Thyroid gland (tissue), 4 donors: ENCODE measurements around the gene STAT1. TPM values are rescaled to one million over a fixed set of nuclear protein-coding genes. Genes with fewer than 3 reads are reported as not detected.
A peak's percentile ranks its signal among the peaks of the same experiment; 100 is the strongest.
"Not testable (repeated sequence)": the region's sequence is repeated elsewhere in the genome, so short reads cannot be mapped to it uniquely, and the experiment has no call there.

Source experiments
- DNase-seq, 2 donors: peaks; one replicate each; pipeline ENCODE4 v3.0.0-alpha.2; 2019
- H3K27ac ChIP-seq, 3 donors: fragments of 200-600 bp; sonication (generic); 1 replicate in 2 of 3; 2 replicates in 1 of 3; pipeline ENCODE4 v1.5.1; 2016 to 2019; ENCODE audit warnings: mild to moderate bottlenecking in 1 of 3, moderate library complexity in 1 of 3
- H3K27me3 ChIP-seq: fragments of 200-600 bp; sonication (generic); one replicate; pipeline ENCODE4 v1.5.1; 2019
- H3K36me3 ChIP-seq, 2 donors: fragments of 200-600 bp; sonication (generic); one replicate each; pipeline ENCODE4 v1.5.1; 2016 to 2019
- H3K4me1 ChIP-seq, 2 donors: fragments of 200-600 bp; sonication (generic); one replicate each; pipeline ENCODE4 v1.5.1; 2017 to 2019
- H3K4me3 ChIP-seq, 3 donors: fragments of 200-600 bp; sonication (generic); replicated peaks in 1 of 3; 1 replicate in 2 of 3; 2 replicates in 1 of 3; pipeline ENCODE4 v1.5.1; 2016; ENCODE audit warnings: mild to moderate bottlenecking in 1 of 3
- H3K9me3 ChIP-seq: fragments of 200-600 bp; sonication (generic); one replicate; pipeline ENCODE4 v1.5.1; 2017
- POLR2A ChIP-seq, 2 donors: fragments of 450-650 bp; IDR thresholded peaks; one replicate each; pipeline ENCODE4 v1.6.1; 2017; ENCODE audit warnings: antibody characterized with exemption in 2 of 2, mild to moderate bottlenecking in 2 of 2, moderate library complexity in 1 of 2
- WGBS, 2 donors: methylation state at CpG; one replicate each; pipeline ENCODE4 v1.1.5; 2017; 5-methylcytosine and 5-hydroxymethylcytosine counted together
- intact Hi-C: fragments of 100-400 bp; cut with DNase I; formaldehyde crosslinking; loops from one replicate; pipeline ENCODE4 v1.15.1; 2023
- total RNA-seq, 4 donors: library from RNA; depleted of rRNA; stranded (reverse); fragments of >200 nt; gene quantifications; one replicate each; pipeline ENCODE4 v1.2.3, GENCODE V29; 2016
- TF ChIP-seq, protein P1 (sequence below), 6 experiments: fragments of 200-600 bp in 3 of 6; fragments of 450-650 bp in 3 of 6; sonication (generic) in 3 of 6; IDR thresholded peaks; one replicate each; pipeline ENCODE4 v1.5.1; 2016 to 2019; ENCODE audit warnings: antibody characterized with exemption in 6 of 6, mild to moderate bottlenecking in 2 of 6, inconsistent platforms in 1 of 6, moderate library complexity in 1 of 6

The STAT1 gene
- total RNA-seq, 4 donors from 2014 or later = 38.0 to 87.7 (median 61.3) TPM

DNA sequence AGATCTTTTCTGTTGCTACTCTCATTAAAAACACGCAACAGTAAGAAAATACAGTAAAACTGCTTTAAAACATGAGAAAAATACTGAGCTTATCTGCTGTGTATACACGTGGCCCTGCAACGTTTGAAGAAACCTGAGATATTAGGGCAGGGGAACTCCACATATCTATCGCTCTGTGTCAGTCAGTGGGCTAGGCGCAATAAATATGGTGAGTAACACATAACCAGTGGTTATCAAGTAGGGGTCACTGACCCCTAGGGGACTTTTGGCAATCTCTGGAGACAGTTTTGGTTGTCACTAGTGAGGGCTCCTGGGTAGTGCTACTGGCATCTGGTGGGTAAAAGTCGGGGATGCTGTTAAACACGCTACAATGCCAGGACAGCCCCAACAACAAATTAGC is 14.9 kb downstream of the STAT1 start:
- Histone ChIP-seq H3K27ac (no peak overlapping the region), H3K9me3 (no peaks in the 10 kb centered on the region), H3K27me3 (no peaks in the 10 kb centered on the region), H3K4me1 (no peaks in the 10 kb centered on the region), H3K4me3 (no peak overlapping the region), H3K36me3 (peaks cover 67 to 76% of the 10 kb centered on the region in 2 donors)
- no peak for DNase-seq
- TF ChIP-seq, protein P1, sequence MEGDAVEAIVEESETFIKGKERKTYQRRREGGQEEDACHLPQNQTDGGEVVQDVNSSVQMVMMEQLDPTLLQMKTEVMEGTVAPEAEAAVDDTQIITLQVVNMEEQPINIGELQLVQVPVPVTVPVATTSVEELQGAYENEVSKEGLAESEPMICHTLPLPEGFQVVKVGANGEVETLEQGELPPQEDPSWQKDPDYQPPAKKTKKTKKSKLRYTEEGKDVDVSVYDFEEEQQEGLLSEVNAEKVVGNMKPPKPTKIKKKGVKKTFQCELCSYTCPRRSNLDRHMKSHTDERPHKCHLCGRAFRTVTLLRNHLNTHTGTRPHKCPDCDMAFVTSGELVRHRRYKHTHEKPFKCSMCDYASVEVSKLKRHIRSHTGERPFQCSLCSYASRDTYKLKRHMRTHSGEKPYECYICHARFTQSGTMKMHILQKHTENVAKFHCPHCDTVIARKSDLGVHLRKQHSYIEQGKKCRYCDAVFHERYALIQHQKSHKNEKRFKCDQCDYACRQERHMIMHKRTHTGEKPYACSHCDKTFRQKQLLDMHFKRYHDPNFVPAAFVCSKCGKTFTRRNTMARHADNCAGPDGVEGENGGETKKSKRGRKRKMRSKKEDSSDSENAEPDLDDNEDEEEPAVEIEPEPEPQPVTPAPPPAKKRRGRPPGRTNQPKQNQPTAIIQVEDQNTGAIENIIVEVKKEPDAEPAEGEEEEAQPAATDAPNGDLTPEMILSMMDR (IDR thresholded peaks at IDR 0.05) = no peak
- TF ChIP-seq POLR2A (IDR thresholded peaks at IDR 0.05) = no peak
- 92 to 94% methylated on average over 7 of the region's 7 CpGs for WGBS, 2 donors
- intact Hi-C loops = no loop called here

DNA sequence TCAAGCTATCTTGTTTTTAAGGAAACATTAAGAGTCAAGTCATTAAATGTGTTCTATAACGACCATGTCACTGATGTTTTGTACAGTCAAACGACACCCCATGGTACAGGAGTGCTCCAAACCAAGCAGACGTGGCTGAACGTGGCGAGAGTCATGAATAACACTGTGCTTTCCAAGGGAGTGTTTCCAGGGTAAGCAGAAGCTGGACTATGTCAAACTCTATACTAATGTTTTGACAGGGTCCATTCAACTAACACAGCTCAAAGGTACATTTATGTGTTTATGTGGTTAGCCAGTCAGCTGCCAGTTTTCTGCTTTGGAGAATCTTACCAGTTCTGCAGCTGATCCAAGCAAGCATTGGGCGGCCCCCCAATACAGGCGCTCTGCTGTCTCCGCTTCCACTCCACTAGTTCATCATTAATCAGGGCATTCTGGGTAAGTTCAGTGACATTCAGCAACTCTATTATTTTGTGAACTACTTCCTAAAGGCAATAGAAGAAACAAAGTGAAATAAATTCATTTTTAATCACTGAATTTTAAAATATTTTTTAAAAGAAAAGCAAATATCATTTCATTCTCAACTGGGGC is 16.4 kb downstream of the STAT1 start:
- TF ChIP-seq, protein P1 (IDR thresholded peaks at IDR 0.05) = no peak
- TF ChIP-seq POLR2A (IDR thresholded peaks at IDR 0.05) = no peak
- H3K9me3 ChIP-seq = no peaks in the 10 kb centered on the region
- peaks cover 66 to 74% of the 10 kb centered on the region in 2 donors for H3K36me3 ChIP-seq
- no peak for DNase-seq
- intact Hi-C loops = no loop called here
- no peaks in the 10 kb centered on the region for H3K27me3 ChIP-seq
- H3K4me1 ChIP-seq = no peaks in the 10 kb centered on the region
- no peak overlapping the region for H3K4me3 ChIP-seq
- 85 to 95% methylated on average over 8 of the region's 8 CpGs for WGBS, 2 donors
- no peak overlapping the region for H3K27ac ChIP-seq

DNA sequence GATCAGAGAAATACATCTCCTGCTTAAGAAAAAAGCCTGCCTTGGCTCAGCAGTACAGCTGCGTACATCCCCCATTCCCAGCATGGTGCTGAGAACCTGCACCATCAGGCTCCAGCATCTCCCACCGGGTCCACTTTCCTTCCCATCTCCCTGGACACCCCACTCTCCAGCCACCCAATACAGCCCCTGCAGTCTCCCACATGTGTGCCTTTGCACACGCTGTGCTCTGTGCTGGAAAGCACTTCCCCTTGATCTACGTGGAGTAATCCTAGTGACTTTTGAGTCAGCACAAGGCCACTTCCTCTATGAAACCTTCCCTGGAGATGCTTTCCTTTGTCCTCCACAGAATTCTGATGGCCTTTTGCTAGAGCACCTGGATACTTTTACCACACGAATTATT is 17.0 kb downstream of the STAT1 start:
- WGBS, 2 donors = 87% methylated on average over 5 of the region's 5 CpGs
- intact Hi-C loops = no loop called here
- TF ChIP-seq, protein P1 (IDR thresholded peaks at IDR 0.05) = no peak
- TF ChIP-seq POLR2A (IDR thresholded peaks at IDR 0.05) = no peak
- peaks cover 66 to 67% of the 10 kb centered on the region in 2 donors for H3K36me3 ChIP-seq
- H3K27ac ChIP-seq = no peak overlapping the region
- H3K4me1 ChIP-seq = no peaks in the 10 kb centered on the region
- no peaks in the 10 kb centered on the region for H3K27me3 ChIP-seq
- no peak for DNase-seq
- no peak overlapping the region for H3K4me3 ChIP-seq
- no peaks in the 10 kb centered on the region for H3K9me3 ChIP-seq

DNA sequence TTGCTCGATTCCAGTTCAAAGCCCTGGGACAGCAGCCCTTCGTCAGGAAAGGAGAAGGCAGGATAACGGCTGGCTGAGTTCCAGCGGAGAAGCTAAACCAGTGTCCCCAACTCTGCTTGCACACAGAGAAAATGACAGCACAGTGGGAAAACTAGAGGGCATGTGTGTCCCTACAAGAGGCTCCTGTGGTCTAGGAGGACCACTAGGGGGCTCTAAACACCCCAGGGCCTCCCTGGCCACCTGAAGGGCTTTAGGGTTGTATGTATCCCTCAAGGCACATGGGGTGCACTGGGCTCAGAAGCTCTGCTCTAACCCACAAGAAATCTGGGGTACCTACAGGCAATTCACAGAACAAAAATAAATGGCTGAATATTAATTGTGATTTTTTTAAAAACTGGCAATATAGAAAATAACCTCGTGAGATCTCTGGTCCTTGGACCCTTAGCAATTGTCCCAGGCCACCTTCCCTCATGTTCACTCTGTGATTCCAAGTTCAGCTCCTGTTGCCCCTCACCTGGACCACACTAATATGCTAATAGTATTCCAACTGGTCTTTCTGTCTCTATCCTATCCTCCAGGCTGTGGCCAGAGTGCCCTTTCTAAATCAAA is 17.5 kb downstream of the STAT1 start:
- no peak for TF ChIP-seq POLR2A (IDR thresholded peaks at IDR 0.05)
- TF ChIP-seq, protein P1 (IDR thresholded peaks at IDR 0.05) = peak in 4 of 6 experiments; percentile 20 to 49 (median 38)
- Histone ChIP-seq H3K27me3 (no peaks in the 10 kb centered on the region), H3K4me1 (no peaks in the 10 kb centered on the region), H3K27ac (no peak overlapping the region), H3K36me3 (peaks cover 62 to 66% of the 10 kb centered on the region in 2 donors), H3K4me3 (no peak overlapping the region), H3K9me3 (no peaks in the 10 kb centered on the region)
- DNase-seq = peak in 1 of 2 donors; percentile 14
- 89 to 94% methylated on average over 5 of the region's 5 CpGs for WGBS, 2 donors
- intact Hi-C loops = no loop called here

DNA sequence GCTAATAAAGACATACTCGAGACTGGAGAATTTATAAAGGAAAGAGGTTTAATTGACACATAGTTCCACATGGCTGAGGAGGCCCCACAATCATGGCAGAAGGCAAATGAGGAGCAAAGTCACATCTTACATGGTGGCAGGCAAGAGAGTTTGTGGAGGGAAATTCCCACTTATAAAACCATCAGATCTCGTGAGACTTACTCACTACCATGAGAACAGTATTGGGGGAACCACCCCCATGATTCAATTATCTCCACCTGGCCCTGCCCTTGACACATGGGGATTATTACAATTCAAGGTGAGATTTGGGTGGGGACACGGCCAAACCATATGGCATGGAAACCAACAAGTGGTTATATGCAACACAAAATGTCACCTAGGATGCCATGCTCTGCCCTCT is 18.7 kb downstream of the STAT1 start:
- H3K27me3 ChIP-seq, DNase-seq, H3K4me1 ChIP-seq, H3K9me3 ChIP-seq, H3K27ac ChIP-seq, intact Hi-C loops, H3K4me3 ChIP-seq: not testable (repeated sequence)
- 72 to 96% methylated on average over 3 of the region's 3 CpGs for WGBS, 2 donors
- H3K36me3 ChIP-seq = peaks cover 65 to 70% of the 10 kb centered on the region in 2 donors
